ENCODE data around the gene KPRP.

GRCh38 chr1:152752225-152752624 is 5.6 kb upstream of the KPRP start:
- TF ChIP-seq POLR2AphosphoS5 (IDR thresholded peaks at IDR 0.05; ENCODE audit: low read depth, low read length) (no peak), SIN3A (IDR thresholded peaks at IDR 0.05; ENCODE audit: borderline replicate concordance, insufficient read depth, low read length) (no peak), REST (IDR thresholded peaks at IDR 0.05; ENCODE audit: insufficient read depth in 1 of 2, low read depth in 2 of 2, low read length in 2 of 2) (no peak), TAF1 (IDR thresholded peaks at IDR 0.05; ENCODE audit: borderline replicate concordance, insufficient read depth, low read length) (no peak), FOXP2 (optimal IDR thresholded peaks at IDR 0.05; ENCODE audit: borderline replicate concordance, extremely low read depth, extremely low read length, insufficient read depth) (no peak)
